OCI-LY1 (cell line): ENCODE results near the gene SYCP3.
"Not testable (repeated sequence)": the region's sequence is repeated elsewhere in the genome, so short reads cannot be mapped to it uniquely, and the experiment has no call there.

Source experiments
- H2AFZ ChIP-seq: fragments of 200-600 bp; sonication (generic), shearing (Covaris generic); 2 replicates; pipeline ENCODE4 v1.6.0; 2014; ENCODE audit warnings: antibody characterized with exemption, mild to moderate bottlenecking, low read length
- H3F3A ChIP-seq: fragments of 200-600 bp; sonication (generic), shearing (Covaris generic); 2 replicates; pipeline ENCODE4 v1.6.0; 2014; ENCODE audit warnings: mild to moderate bottlenecking, antibody characterized with exemption, low read length, moderate library complexity; ENCODE audit not compliant: insufficient read depth
- H3K27ac ChIP-seq: fragments of 200-600 bp; sonication (generic); 2 replicates; pipeline ENCODE4 v1.5.1; 2014; ENCODE audit warnings: low read length, mixed run types, mild to moderate bottlenecking, low read depth; ENCODE audit not compliant: poor library complexity, severe bottlenecking
- H3K27me3 ChIP-seq: fragments of 200-600 bp; sonication (generic); 2 replicates; pipeline ENCODE4 v1.6.0; 2014; ENCODE audit warnings: antibody characterized with exemption, mild to moderate bottlenecking, low read length, moderate library complexity; ENCODE audit not compliant: insufficient read depth
- H3K36me3 ChIP-seq: fragments of 200-600 bp; sonication (generic); 2 replicates; pipeline ENCODE4 v1.6.1; 2014; ENCODE audit warnings: mild to moderate bottlenecking, antibody characterized with exemption, low read length, moderate library complexity, mixed read lengths; ENCODE audit not compliant: insufficient read depth
- H3K4me1 ChIP-seq: fragments of 200-600 bp; sonication (generic); 2 replicates; pipeline ENCODE4 v1.5.1; 2014; ENCODE audit warnings: mild to moderate bottlenecking, low read length, moderate library complexity; ENCODE audit not compliant: insufficient read depth, severe bottlenecking
- H3K4me2 ChIP-seq: fragments of 200-600 bp; sonication (generic), shearing (Covaris generic); 2 replicates; pipeline ENCODE4 v1.6.1; 2014; ENCODE audit warnings: low read length
- H3K4me3 ChIP-seq: fragments of 200-600 bp; sonication (generic); 2 replicates; pipeline ENCODE4 v1.5.1; 2014; ENCODE audit warnings: low read length, low read depth, mild to moderate bottlenecking, mixed read lengths; ENCODE audit not compliant: poor library complexity, severe bottlenecking
- H3K79me2 ChIP-seq: fragments of 200-600 bp; shearing (Covaris generic); 2 replicates; pipeline ENCODE4 v1.6.1; 2016; ENCODE audit warnings: mixed run types, low read length, mixed read lengths; ENCODE audit not compliant: insufficient read depth
- H3K9ac ChIP-seq: fragments of 200-600 bp; sonication (generic), shearing (Covaris generic); 2 replicates; pipeline ENCODE4 v1.6.1; 2014; ENCODE audit warnings: mild to moderate bottlenecking, low read length, mixed read lengths
- H3K9me2 ChIP-seq: fragments of 200-600 bp; sonication (generic), shearing (Covaris generic); 2 replicates; pipeline ENCODE4 v1.6.1; 2014; ENCODE audit warnings: low read depth, mild to moderate bottlenecking, low read length, mixed read lengths
- H3K9me3 ChIP-seq: fragments of 200-600 bp; shearing (Covaris generic); 2 replicates; pipeline ENCODE4 v1.6.1; 2014; ENCODE audit warnings: low read length, mixed read lengths
- H4K20me1 ChIP-seq: fragments of 200-600 bp; sonication (generic), shearing (Covaris generic); 2 replicates; pipeline ENCODE4 v1.6.0; 2016; ENCODE audit warnings: mild to moderate bottlenecking, low read length; ENCODE audit not compliant: insufficient read depth
- EZH2 ChIP-seq: fragments of 200-600 bp; sonication (generic), shearing (Covaris generic); IDR thresholded peaks from 2 replicates; pipeline ENCODE4 v1.8.0; 2017; ENCODE audit warnings: borderline replicate concordance, mixed run types, mild to moderate bottlenecking, antibody characterized with exemption, low read length, moderate library complexity, mixed read lengths
- TF ChIP-seq, protein P1 (sequence below): fragments of 200-600 bp; sonication (generic), shearing (Covaris generic); IDR thresholded peaks from 2 replicates; pipeline ENCODE4 v1.5.1; 2017; ENCODE audit warnings: mild to moderate bottlenecking, antibody characterized with exemption, low read length, moderate library complexity, mixed read lengths

The SYCP3 gene

DNA sequence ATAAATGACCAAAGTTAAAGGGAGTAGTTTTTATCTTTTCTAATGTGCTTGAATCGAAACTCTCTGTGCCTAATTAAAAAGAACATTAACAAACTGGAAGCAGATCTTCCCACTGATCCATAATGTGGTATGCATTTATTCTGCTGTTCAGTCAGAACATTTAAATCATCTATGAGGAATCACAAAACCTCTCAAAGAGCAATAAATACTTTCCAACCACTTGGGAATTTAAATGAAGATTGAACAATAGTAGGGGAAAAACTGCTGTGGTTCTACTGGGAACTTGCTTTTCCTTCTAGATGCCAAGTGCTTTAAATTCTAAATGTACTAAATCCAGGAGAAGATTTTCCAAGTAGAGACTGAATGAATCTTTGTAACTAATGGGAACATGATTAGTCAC, 54.2 kb downstream of the SYCP3 start:
- Histone ChIP-seq H3K9me2 (no peaks in the 10 kb centered on the region), H3K9me3 (no peaks in the 10 kb centered on the region), H3K9ac (no peak overlapping the region), H4K20me1 (no peaks in the 10 kb centered on the region), H3K4me3 (no peak overlapping the region), H3K27ac (no peak overlapping the region), H3K27me3 (no peaks in the 10 kb centered on the region), H3F3A (no peaks in the 10 kb centered on the region), H3K79me2 (no peaks in the 10 kb centered on the region), H3K4me1 (peaks cover 7% of the 10 kb centered on the region), H2AFZ (no peak overlapping the region), H3K4me2 (no peak overlapping the region), H3K36me3 (no peaks in the 10 kb centered on the region)
- no peak for TF ChIP-seq EZH2
- TF ChIP-seq, protein P1, sequence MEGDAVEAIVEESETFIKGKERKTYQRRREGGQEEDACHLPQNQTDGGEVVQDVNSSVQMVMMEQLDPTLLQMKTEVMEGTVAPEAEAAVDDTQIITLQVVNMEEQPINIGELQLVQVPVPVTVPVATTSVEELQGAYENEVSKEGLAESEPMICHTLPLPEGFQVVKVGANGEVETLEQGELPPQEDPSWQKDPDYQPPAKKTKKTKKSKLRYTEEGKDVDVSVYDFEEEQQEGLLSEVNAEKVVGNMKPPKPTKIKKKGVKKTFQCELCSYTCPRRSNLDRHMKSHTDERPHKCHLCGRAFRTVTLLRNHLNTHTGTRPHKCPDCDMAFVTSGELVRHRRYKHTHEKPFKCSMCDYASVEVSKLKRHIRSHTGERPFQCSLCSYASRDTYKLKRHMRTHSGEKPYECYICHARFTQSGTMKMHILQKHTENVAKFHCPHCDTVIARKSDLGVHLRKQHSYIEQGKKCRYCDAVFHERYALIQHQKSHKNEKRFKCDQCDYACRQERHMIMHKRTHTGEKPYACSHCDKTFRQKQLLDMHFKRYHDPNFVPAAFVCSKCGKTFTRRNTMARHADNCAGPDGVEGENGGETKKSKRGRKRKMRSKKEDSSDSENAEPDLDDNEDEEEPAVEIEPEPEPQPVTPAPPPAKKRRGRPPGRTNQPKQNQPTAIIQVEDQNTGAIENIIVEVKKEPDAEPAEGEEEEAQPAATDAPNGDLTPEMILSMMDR, result no peak

DNA sequence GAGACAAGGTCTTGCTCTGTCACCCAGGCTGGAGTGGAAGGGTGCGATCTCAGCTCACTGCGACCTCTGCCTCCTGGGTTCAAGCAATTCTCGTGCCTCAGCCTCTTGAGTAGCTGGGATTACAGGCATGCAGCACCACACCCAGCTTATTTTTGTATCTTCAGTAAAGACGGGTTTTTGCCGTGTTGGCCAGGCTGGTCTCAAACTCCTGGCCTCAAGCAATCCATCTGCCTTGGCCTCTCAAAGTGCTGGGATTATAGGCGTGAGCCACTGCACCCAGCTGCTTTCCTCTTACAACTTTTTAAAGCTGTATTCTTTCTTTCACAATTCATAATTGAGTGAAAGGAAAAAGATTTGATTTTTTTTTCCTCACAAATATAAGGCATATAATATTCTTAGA, 57.6 kb downstream of the SYCP3 start:
- not testable (repeated sequence) for H3K36me3 ChIP-seq, H3K9ac ChIP-seq, H4K20me1 ChIP-seq, H3K27ac ChIP-seq, H3K79me2 ChIP-seq, H2AFZ ChIP-seq, H3F3A ChIP-seq, H3K4me2 ChIP-seq, H3K9me2 ChIP-seq, H3K27me3 ChIP-seq, H3K9me3 ChIP-seq, H3K4me3 ChIP-seq, H3K4me1 ChIP-seq

DNA sequence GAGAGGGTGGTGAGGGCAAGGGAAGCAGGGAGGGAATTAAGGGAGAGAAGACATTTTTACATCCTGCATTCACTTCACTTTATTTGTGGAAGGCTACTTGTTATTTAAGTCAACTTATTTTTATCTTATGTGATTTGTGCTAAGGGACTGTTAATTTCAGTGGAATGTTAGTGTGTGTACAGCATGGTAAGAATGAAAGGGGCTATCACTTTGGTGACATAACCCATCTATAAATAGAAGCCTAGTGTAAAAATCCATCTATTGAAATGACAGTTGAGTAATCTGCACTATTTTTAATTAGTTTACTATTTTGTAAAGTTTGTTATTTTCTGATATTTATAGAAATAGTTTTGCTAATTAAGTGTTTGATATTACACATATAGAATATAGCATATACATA, 58.6 kb downstream of the SYCP3 start:
- Histone ChIP-seq H3K27me3 (no peaks in the 10 kb centered on the region), H3K9ac (no peak overlapping the region), H3K9me2 (no peaks in the 10 kb centered on the region), H3K4me1 (peaks cover 7% of the 10 kb centered on the region), H3K27ac (no peak overlapping the region), H3K4me3 (no peak overlapping the region), H3K4me2 (no peak overlapping the region), H3K36me3 (no peaks in the 10 kb centered on the region), H2AFZ (no peak overlapping the region), H3K9me3 (no peaks in the 10 kb centered on the region), H3F3A (no peaks in the 10 kb centered on the region), H4K20me1 (no peaks in the 10 kb centered on the region), H3K79me2 (no peaks in the 10 kb centered on the region)
- TF ChIP-seq, protein P1, result no peak
- no peak for TF ChIP-seq EZH2

DNA sequence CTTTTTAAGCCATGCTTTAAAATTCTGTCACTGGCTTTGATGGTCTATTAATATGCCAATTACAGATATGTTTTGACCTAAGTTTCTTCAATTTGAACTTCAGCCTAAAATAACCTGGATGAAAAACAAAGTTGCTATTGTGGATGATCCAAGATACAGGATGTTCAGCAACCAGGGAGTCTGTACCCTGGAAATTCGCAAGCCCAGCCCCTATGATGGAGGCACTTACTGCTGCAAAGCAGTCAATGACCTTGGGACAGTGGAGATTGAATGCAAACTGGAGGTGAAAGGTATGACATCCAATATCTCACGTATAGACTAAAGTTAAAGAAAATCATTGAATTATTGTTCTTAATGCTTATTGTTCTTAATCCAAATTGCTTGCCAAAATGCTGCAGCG, 59.0 kb downstream of the SYCP3 start:
- TF ChIP-seq, protein P1, result no peak
- no peak for TF ChIP-seq EZH2

More for the DNA sequence above, 59.0 kb downstream of the SYCP3 start:
- Histone ChIP-seq H3K36me3 (no peaks in the 10 kb centered on the region), H3K4me2 (no peak overlapping the region), H3K27me3 (no peaks in the 10 kb centered on the region), H3K9ac (no peak overlapping the region), H3K9me3 (no peaks in the 10 kb centered on the region), H3K27ac (no peak overlapping the region), H2AFZ (no peak overlapping the region), H3F3A (no peaks in the 10 kb centered on the region), H3K4me3 (no peak overlapping the region), H3K4me1 (peaks cover 7% of the 10 kb centered on the region), H3K79me2 (no peaks in the 10 kb centered on the region), H4K20me1 (no peaks in the 10 kb centered on the region), H3K9me2 (no peaks in the 10 kb centered on the region)
